B cell (primary cell): Measurements from ENCODE around the gene AQP12B. TPM values are rescaled to one million over a fixed set of nuclear protein-coding genes. Genes with fewer than 3 reads are reported as not detected.
"Not testable (repeated sequence)": the region's sequence is repeated elsewhere in the genome, so short reads cannot be mapped to it uniquely, and the experiment has no call there.

Source experiments
- ATAC-seq: fragments of 200-7000 bp; cut with Tn5 transposase; one replicate; pipeline ENCODE4 v1.10.0; 2021; ENCODE audit warnings: low read depth, mild to moderate bottlenecking, moderate number of reproducible peaks, moderate library complexity
- CTCF ChIA-PET: fragments of 350-600 bp; sonication (Branson Sonifier 250); formaldehyde crosslinking; loops from one replicate; lab custom pipeline; 2021; ENCODE audit warnings: antibody characterized with exemption, inconsistent platforms; lab: Charles Lee
- POLR2A ChIA-PET: fragments of 350-600 bp; sonication (Branson Sonifier 250); formaldehyde crosslinking; loops from one replicate; lab custom pipeline; 2021; ENCODE audit warnings: antibody characterized with exemption; lab: Charles Lee
- DNase-seq: peaks from one replicate; pipeline ENCODE4 v3.0.0; 2013
- H2AFZ ChIP-seq: 2 replicates; pipeline ENCODE4 v1.6.1; 2012; ENCODE audit warnings: mild to moderate bottlenecking, low read depth, low read length; ENCODE audit not compliant: insufficient read depth, poor library complexity, severe bottlenecking
- H3K27ac ChIP-seq, 2 donors: 1 replicate in 1 of 2; 2 replicates in 1 of 2; pipeline ENCODE4 v1.5.1; 2012 to 2013; ENCODE audit warnings: low read length in 2 of 2, mild to moderate bottlenecking in 2 of 2, moderate library complexity in 1 of 2
- H3K27me3 ChIP-seq, 4 experiments: fragments of 200-600 bp in 1 of 4; sonication (generic) in 1 of 4; replicated peaks in 1 of 4; 1 replicate in 2 of 4; 2 replicates in 2 of 4; pipeline versions ENCODE4 v1.6.1 to v1.7.0; 2013 to 2016; ENCODE audit warnings: low read length in 3 of 4, mild to moderate bottlenecking in 2 of 4, mixed read lengths in 1 of 4, moderate library complexity in 1 of 4; ENCODE audit not compliant: insufficient read depth in 4 of 4, control insufficient read depth in 3 of 4; ENCODE audit errors: control extremely low read depth in 1 of 4
- H3K36me3 ChIP-seq, 2 experiments: replicated peaks in 1 of 2; 1 replicate in 1 of 2; 2 replicates in 1 of 2; pipeline versions ENCODE4 v1.6.1 to v1.7.1; 2013; ENCODE audit warnings: low read length in 1 of 2; ENCODE audit not compliant: insufficient read depth in 2 of 2, control insufficient read depth in 1 of 2; ENCODE audit errors: control extremely low read depth in 1 of 2, extremely low read depth in 1 of 2
- H3K4me1 ChIP-seq, 2 donors: fragments of 200-600 bp in 1 of 2; sonication (generic) in 1 of 2; 1 replicate in 1 of 2; 2 replicates in 1 of 2; pipeline versions ENCODE4 v1.5.1 to v1.6.1; 2013 to 2017; ENCODE audit warnings: low read length in 2 of 2; ENCODE audit not compliant: control insufficient read depth in 2 of 2, insufficient read depth in 2 of 2
- H3K4me2 ChIP-seq: replicated peaks from 2 replicates; pipeline ENCODE3; 2012; ENCODE audit warnings: mild to moderate bottlenecking, low read depth, low read length; ENCODE audit not compliant: poor library complexity, severe bottlenecking
- H3K4me3 ChIP-seq, 5 experiments: fragments of 200-600 bp in 1 of 5; sonication (generic) in 1 of 5; 1 replicate in 3 of 5; 2 replicates in 2 of 5; pipeline versions ENCODE4 v1.5.1 to v1.7.0; 2011 to 2016; ENCODE audit warnings: low read length in 4 of 5, mild to moderate bottlenecking in 4 of 5, low read depth in 2 of 5, control low read depth in 1 of 5, moderate library complexity in 1 of 5; ENCODE audit not compliant: insufficient read depth in 1 of 5; ENCODE audit errors: control extremely low read depth in 1 of 5, extremely low read depth in 1 of 5
- H3K79me2 ChIP-seq: fragments of 200-600 bp; sonication (generic); one replicate; pipeline ENCODE4 v1.6.0; 2016; ENCODE audit warnings: low read length; ENCODE audit not compliant: control insufficient read depth, insufficient read depth
- H3K9ac ChIP-seq: fragments of 200-600 bp; sonication (generic); 2 replicates; pipeline ENCODE4 v1.6.1; 2017; ENCODE audit warnings: mild to moderate bottlenecking, low read length, moderate library complexity
- H3K9me3 ChIP-seq, 3 donors: one replicate each; pipeline versions ENCODE4 v1.6.1 to v1.7.1; 2013; ENCODE audit warnings: low read length in 2 of 3; ENCODE audit not compliant: control insufficient read depth in 2 of 3, insufficient read depth in 1 of 3; ENCODE audit errors: control extremely low read depth in 1 of 3
- H4K20me1 ChIP-seq: 2 replicates; pipeline ENCODE4 v1.6.0; 2012; ENCODE audit warnings: mild to moderate bottlenecking, low read length; ENCODE audit not compliant: insufficient read depth, control insufficient read depth, poor library complexity, severe bottlenecking
- H3K27ac Mint-ChIP-seq: one replicate; pipeline ENCODE4 v1.8.0; 2021; ENCODE audit warnings: mixed read lengths
- H3K27me3 Mint-ChIP-seq: one replicate; pipeline ENCODE4 v1.8.0; 2021; ENCODE audit warnings: mixed read lengths
- H3K4me1 Mint-ChIP-seq: one replicate; pipeline ENCODE4 v1.8.0; 2021; ENCODE audit warnings: mixed read lengths
- H3K4me3 Mint-ChIP-seq: one replicate; pipeline ENCODE4 v1.8.0; 2021; ENCODE audit warnings: mixed read lengths
- H3K9me3 Mint-ChIP-seq: one replicate; pipeline ENCODE4 v1.8.0; 2022; ENCODE audit warnings: mixed read lengths; ENCODE audit not compliant: insufficient read depth
- whole genome bisulfite sequencing: methylation state at CpG from one replicate; pipeline ENCODE4 v1.1.5; 2013; ENCODE audit warnings: missing lambda C conversion rate; ENCODE audit not compliant: insufficient coverage; 5-methylcytosine and 5-hydroxymethylcytosine counted together
- intact Hi-C: fragments of 100-400 bp; cut with micrococcal nuclease; formaldehyde crosslinking; loops from one replicate; pipeline ENCODE4 v1.10.0; 2022
- polyA plus RNA-seq: library from polyadenylated mRNA; depleted of rRNA; stranded (reverse); fragments of >200 nt; gene quantifications from 2 replicates; pipeline ENCODE4 v1.2.3, GENCODE V29; 2012
- total RNA-seq, 2 donors: library from RNA; stranded (reverse); fragments of 120-200 nt in 1 of 2; gene quantifications; 1 replicate in 1 of 2; 2 replicates in 1 of 2; pipeline versions ENCODE4 v1.2.3 to v1.2.4, GENCODE V29; 2013 to 2022

AQP12B gene
- total and polyA plus RNA-seq, 2 donors (not counting 1 experiment from before 2014, with no cell fraction given) = not detected

DNA sequence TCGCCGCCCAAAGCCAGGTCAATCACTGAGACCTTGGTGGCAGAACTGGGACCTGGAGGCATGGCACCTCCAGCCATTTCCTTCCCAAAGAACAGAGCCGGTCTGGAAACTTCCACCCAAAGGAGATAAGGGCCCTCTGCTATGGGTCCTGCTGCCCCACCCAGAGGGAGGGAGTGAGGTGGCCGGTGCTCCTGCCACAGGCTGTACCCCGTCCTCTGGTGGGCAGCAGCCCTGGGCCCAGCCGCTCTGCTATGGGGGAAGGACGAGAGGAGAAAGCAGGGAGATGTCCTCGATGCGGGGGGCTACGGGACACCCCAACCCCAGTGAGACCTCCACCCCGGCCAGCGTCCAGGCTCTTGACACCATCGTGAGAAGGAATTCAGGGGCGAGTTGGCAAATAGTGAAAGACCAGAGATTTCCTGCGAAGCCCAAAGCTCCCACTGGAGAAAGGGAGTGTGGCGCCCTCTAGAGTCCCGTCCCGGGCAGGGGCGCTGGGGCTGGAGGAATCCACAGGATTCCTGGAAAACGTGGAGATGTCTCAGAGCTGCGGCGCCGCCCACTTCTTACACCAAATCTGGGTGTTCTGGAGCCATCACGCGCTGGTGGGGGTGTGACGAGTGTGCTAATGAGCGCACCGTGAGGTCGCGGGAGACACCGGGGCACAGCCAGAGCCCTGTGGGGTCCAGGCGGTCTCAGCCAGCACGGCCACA, 16.3 kb upstream of the AQP12B start:
- H3K4me2 ChIP-seq, H3K9ac ChIP-seq, H3K79me2 ChIP-seq, H2AFZ ChIP-seq, H3K27me3 ChIP-seq, H3K4me3 Mint-ChIP-seq, H3K27ac ChIP-seq, POLR2A ChIA-PET, H3K9me3 ChIP-seq, ATAC-seq, H3K4me1 Mint-ChIP-seq, H3K9me3 Mint-ChIP-seq, H3K27ac Mint-ChIP-seq, H3K27me3 Mint-ChIP-seq, intact Hi-C loops, DNase-seq, H3K4me3 ChIP-seq, H3K36me3 ChIP-seq, CTCF ChIA-PET, H3K4me1 ChIP-seq, H4K20me1 ChIP-seq: not testable (repeated sequence)
- no CpG with 5 or more reads among the region's 33 CpGs for WGBS

GRCh38 chr2:240696469-240696868, 13.8 kb upstream of the AQP12B start:
- H3K4me3 ChIP-seq, H3K27ac Mint-ChIP-seq, H3K79me2 ChIP-seq, H3K4me1 ChIP-seq, POLR2A ChIA-PET, DNase-seq, H3K27me3 ChIP-seq, H3K36me3 ChIP-seq, H3K27me3 Mint-ChIP-seq, ATAC-seq, H3K4me1 Mint-ChIP-seq, H3K9ac ChIP-seq, H3K4me3 Mint-ChIP-seq, H3K9me3 ChIP-seq, H3K4me2 ChIP-seq, H4K20me1 ChIP-seq, CTCF ChIA-PET, H3K27ac ChIP-seq, H2AFZ ChIP-seq, intact Hi-C loops, H3K9me3 Mint-ChIP-seq: not testable (repeated sequence)
- no CpG with 5 or more reads among the region's 13 CpGs for WGBS

GRCh38 chr2:240695593-240695992, 12.9 kb upstream of the AQP12B start:
- H3K27me3 ChIP-seq, H3K36me3 ChIP-seq, intact Hi-C loops, H3K27me3 Mint-ChIP-seq, H4K20me1 ChIP-seq, CTCF ChIA-PET, DNase-seq, H3K4me1 Mint-ChIP-seq, H3K9ac ChIP-seq, H3K79me2 ChIP-seq, H3K9me3 ChIP-seq, ATAC-seq, POLR2A ChIA-PET, H3K27ac ChIP-seq, H3K4me3 Mint-ChIP-seq, H2AFZ ChIP-seq, H3K4me2 ChIP-seq, H3K9me3 Mint-ChIP-seq, H3K27ac Mint-ChIP-seq, H3K4me1 ChIP-seq, H3K4me3 ChIP-seq: not testable (repeated sequence)
- WGBS = no CpG with 5 or more reads among the region's 19 CpGs

DNA sequence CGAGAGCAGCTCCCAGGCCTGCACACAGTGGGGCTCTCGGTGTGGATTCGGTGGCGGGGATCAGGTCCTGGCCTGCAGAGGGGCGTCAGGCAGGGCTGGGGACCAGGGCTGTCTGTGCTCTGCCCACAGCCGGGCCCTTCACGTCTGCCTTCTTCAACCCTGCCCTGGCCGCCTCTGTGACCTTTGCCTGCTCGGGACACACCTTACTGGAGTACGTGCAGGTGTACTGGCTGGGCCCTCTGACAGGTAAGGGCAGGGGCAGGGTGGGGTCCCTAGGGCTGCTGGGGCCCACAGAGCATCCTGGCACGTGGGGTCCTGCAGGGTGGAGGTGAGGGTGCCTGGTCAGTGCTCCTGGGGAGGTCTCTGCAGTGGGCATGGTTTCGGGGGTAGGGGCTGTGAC, 11.6 kb upstream of the AQP12B start:
- ATAC-seq, H3K4me3 Mint-ChIP-seq, H3K9ac ChIP-seq, H2AFZ ChIP-seq, H3K9me3 ChIP-seq, H4K20me1 ChIP-seq, H3K4me2 ChIP-seq, H3K27ac Mint-ChIP-seq, H3K4me1 ChIP-seq, H3K4me3 ChIP-seq, H3K9me3 Mint-ChIP-seq, DNase-seq, H3K27me3 Mint-ChIP-seq, CTCF ChIA-PET, POLR2A ChIA-PET, H3K79me2 ChIP-seq, H3K36me3 ChIP-seq, intact Hi-C loops, H3K27ac ChIP-seq, H3K4me1 Mint-ChIP-seq, H3K27me3 ChIP-seq: not testable (repeated sequence)
- WGBS = no CpG with 5 or more reads among the region's 12 CpGs
